ENCODE data around the gene SEC16A.
"Not testable (repeated sequence)": the region's sequence is repeated elsewhere in the genome, so short reads cannot be mapped to it uniquely, and the experiment has no call there.

SEC16A gene

DNA sequence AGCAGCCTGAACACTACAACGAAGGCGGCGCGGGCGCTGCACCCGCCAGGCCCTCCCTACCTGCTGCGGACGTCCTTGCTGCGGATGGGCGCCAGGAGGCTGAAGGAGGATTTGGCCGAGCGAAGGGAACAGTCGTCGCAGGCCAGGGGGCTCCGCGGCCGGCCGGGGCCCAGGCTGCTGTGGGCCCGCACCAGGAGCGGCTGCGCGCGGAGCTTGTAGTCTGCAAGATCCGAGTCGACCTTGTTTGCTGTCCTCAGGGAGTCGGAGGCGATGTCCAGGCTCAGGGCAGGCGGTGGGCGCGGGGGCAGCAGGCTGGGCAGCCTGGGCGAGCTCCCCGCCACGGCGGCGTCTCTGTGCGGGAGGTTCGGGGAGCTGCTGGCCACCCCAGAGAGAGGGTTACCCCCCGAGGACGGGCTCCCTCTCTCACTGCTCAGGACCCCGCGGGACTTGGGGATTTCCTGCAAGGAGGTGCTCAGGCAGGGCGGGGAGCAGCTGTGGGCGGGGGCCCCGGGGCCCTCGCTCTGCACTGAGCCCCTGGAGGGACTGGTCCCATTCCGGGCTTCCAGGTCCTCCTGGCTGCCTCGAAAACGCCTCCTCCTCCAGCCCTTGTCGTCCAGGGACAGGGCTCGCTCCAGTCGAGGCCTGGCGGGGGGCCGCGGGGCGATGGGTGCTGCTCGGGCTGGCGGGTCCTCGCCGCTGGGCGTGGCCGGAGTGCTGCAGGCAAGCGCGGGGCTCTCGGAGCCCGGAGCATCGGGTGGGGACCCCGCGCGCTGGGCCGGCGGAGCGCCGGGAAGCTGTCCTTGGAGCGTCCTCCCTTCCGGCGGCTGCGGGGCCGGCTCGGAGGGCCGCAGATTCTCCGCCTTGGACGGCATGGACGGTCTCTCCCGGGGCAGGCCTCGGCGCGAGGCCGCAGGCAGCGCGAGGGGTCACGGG is 44.0 kb downstream of the SEC16A start:
- peak; percentile 3 to 29 for DNase-seq (ENCODE audit: low read depth in 2 of 2)

DNA sequence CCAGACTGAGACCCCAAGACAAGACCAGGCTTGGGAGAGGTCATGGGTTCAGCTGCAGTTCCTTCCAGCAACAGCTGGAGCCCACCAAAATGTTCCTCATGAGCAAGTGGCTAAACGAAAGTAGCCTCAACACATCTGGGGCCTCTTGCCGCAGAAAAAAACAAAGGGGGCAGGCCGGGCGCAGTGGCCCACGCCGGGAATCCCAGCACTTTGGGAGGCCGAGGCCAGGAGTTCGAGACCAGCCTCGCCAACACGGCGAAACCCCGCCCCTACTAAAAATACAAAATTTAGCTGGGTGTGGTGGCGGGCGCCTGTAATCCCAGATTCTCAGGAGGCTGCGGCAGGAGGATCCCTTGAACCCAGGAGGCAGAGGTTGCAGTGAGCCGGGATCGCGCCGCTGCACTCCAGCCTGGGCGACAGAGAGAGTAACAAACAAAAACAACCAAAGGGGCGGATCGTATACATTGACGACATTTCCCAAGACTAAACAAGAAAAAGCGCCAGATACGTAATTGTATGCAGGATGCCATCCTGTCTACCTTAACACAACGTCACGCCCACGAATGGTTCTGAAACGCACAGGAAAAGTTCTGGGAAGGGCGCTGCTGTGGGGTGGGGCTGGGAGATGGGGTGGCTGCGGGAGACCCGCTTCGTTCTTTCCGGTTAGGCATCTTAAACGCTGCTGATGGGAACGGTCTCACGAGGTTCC is 44.8 kb downstream of the SEC16A start:
- DNase-seq (ENCODE audit: low read depth in 2 of 2) = no peak

DNA sequence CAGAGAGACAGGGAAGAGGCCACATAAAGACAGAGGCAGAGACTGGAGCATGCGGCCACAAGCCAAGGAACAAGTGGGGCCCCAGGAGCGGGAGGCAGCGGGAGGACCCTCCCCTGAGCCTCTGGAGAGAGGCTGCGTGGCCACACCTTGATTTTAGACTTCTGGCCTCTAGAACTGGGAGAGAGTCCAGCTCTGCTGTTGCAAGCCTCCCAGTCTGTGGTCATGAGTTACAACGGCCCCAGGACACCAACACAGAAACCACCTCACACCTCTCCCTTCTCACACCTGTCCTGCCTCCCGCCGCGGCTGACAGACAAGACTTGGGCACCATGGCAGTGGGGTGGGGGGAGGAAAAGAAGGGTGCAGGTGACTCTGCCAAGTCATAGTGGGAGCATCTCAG is 45.4 kb downstream of the SEC16A start:
- no peak for DNase-seq (ENCODE audit: low read depth in 2 of 2)

DNA sequence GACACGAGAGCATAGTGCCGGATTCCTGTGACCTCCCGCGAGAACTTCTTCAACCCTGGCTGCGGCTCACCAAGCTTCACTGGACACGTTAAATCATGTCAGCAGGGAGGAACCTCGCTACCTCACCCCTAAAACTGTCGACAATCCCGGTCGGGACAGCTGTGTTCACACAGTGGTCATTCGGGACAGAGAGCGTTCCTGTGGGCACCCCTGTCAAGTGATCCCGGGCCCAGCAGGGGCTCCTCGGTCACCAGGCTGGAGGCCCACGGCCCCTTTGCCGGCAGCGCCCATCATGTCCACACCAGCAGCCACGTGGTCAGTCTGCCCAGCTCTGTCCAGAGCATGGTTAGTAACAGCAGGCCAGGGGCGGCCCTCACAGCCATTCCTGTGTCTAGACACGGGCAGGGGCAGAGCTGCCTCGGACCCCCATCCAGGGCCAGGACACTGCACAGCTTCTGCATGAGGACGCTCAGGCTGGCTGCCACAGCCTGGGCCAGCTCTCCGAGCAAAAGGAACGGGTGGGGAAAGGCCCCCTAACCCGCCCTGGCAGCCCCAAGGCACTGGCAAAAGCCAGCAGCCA is 46.7 kb downstream of the SEC16A start:
- no peak for DNase-seq (ENCODE audit: low read depth in 2 of 2)

DNA sequence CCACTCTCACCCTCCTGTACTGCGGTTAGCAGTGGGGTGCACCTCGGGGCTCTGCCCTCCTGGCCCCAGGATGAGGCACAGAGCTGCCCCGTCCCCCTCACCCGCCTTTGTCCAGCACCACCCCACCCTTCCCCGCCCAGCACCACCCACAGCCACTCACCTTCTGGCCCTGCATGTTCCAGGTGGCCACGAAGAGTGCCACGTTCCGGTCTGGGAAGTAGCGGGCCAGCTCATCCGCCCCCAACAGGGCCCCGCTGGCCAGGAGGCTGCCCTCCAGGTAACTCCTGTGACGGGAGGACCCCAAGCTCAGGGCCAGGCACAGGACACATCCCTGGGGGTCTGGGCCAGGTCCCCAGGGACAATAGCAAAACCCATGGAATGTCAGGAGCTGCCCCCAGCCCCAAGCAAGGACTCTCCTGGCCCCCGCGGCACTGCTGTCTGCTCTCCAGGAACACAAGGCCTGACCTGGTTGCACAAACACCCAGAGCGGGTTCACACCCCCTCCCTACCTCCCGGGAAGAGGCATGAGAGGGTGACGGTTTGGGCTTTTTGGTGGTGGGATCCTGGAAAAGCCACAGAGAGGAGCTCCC is 48.2 kb downstream of the SEC16A start:
- no peak for DNase-seq (ENCODE audit: low read depth in 2 of 2)

DNA sequence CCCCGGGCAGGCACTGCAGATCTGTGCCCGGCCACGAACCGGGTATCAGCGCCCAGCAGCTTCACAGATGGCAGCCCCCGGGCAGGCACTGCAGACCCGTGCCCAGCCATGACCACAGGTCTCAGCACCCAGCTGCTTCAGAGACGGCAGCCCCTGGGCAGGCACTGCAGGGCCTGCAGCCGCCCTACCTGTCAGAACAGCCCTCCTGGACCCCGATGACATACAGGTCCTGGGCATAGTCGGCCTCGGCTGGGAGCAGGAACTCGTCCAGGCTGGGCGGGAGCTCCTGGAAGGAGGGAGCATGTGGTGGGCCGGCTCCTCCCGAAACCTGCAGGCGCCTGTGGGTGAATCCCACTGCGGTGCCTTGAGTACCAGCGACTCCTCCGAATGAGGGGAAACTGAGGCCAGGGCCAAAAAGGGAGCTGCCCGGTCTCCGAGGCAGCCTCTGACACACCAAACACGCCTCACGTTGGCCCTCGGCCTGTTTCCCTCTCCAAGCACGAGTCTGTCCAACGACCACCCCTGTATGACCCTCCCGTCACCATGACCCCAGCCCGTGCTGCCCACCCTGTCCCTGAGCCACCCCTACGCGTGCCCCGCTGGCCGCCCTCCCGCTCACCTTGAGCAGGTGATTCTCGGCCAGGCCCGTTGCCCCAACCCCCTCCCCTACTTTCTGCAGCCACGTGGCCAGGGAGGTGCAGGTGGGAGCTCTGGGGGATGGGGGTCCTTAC is 48.8 kb downstream of the SEC16A start:
- no peak for DNase-seq (ENCODE audit: low read depth in 2 of 2)

DNA sequence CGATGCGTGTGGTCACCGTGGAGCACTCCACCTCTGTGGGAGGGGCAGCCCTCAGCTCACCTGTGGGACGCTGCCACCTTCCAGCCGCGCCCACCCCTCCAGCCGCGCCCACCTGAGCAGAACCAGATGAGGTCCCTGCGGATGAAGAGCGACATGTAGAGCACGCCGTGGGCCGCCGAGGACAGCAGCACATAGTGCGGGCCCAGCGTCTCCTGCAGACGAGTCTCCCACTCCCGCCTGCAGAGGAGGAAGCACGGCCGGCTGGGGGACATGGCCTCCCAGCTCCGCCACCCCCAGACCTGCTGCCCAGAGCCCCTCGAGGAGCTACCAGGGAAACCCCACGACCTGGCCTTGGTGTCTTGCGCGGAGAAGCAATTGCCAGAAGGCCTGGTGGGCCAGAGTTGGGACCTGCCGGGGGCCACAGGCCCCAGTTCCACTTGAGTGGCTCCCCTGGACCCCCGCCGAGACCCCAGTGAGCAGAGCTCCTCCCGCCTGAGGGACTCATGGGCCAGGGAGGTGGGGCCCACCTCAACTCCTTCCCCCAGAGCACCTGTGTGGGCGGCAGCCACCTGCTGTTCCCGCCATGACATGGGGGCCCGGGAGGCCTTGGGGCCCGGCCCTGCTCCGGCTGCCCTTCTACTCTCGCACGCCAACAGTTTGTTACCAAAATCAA is 49.7 kb downstream of the SEC16A start:
- DNase-seq (ENCODE audit: low read depth in 2 of 2) = no peak

DNA sequence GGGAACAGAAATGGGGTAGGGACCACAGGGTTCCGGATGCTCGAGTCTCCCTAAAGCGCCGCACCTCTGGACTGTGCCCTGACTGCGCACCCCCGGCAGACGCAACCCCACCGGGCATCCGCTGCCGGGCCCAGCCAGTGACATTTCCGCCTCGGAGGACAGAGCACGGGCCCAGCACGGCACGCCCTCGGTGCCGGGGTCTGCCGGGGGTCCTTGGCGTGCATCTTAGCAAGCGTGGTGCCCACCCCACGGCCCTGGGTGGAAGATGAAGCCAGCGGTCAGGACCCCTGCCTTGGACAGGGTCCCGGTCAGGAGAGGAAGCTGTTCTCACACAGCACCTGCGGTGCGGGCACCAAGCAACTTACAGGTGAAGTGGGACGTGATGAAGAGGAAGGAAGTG is 50.2 kb downstream of the SEC16A start:
- DNase-seq (ENCODE audit: low read depth in 2 of 2) = no peak

DNA sequence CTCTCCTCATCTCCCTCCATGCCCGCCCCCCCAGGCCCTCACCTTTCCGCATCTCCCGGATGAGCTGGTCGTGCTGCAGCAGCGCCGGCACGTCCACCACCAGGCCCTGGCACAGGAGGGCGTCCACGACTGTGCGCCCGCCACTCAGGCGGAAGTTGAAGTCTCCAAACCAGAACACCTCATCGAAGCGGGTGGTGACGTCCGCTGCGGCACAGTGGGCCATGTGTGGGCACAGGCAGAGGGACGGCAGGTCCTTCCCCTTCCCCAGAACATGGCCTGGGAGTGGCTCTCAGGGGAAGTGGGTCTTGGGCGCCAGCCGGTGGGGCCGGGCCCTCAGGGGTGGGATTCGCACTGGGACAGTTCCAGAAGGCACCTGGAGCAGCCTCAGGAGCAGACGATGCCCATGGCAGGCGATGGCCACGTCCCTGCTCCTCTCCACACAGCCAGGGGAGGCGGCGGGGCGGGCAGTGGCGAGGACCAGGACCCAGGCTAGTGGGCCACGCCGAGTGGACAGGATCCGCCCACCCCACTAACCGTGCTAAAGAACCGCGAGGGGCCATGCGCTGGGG is 51.0 kb downstream of the SEC16A start:
- no peak for DNase-seq (ENCODE audit: low read depth in 2 of 2)

DNA sequence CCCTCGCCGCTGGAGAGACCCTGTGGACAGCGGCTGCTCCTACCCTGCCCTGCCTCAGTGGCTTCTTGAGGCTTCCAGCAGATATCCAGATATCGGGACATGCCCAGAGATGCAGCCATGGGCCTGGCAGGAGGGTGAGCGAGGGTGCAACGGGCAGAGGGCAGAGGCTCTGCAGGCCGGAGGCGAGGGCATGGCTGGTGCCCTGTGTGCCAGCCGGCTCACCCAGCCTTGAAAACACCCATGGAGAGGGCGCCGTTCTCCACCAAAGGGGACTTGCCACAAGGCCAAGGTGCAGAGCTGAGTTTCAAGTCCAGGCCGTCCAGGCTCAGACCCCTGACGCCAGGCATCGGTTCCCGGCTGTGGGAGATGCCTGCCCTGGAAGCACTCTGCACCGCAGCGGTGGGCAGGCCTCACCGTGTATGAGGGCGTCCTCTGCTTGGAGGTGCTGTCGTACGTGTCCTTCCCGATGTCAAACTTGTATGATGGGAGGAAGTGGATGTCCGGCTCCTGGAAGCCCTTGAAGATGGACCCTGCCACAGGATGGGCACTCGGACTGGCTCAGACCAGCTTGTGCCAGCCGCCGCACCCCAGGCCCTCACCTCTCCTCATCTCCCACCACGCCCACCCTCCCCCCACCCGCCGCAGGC is 52.1 kb downstream of the SEC16A start:
- DNase-seq (ENCODE audit: low read depth in 2 of 2) = no peak

DNA sequence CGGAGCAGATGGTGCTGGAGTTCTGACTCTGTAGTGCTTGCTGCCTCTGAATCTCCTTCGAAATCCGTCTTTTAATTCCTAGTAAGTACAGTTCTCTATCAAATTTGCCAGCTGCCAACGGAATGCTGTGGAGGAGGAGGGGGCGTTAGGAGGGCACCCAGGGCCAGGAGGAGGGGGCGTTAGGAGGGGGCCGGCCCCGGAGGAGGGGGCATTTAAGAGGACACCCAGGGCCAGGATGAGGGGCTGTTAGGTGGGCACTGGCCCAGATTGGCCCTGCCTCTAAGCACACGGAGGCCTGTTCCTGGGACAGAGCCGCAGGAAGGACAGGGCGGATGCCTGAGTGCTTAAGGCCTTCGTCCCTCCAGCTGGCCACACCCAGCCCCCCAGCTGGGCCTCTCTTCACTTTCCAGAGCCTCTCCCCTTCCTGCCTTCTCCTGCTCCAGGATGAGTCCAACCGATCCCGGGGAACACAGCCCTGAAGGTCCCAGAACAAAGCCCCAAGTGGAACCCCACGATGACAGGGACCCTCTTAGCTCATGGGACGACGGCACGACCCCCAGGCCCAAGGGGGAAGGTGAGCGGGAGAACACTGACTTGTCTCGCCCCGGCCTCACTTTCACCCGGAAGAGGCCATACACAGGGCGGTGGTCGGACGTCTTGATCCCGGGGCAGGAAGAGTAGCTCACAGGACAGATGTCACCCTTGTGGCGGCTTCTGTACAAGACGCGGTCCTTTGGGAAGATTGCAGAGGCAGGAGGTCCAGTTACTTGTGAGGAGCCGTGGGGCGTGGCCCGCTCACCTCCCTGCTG is 53.0 kb downstream of the SEC16A start:
- DNase-seq (ENCODE audit: low read depth in 2 of 2) = no peak

DNA sequence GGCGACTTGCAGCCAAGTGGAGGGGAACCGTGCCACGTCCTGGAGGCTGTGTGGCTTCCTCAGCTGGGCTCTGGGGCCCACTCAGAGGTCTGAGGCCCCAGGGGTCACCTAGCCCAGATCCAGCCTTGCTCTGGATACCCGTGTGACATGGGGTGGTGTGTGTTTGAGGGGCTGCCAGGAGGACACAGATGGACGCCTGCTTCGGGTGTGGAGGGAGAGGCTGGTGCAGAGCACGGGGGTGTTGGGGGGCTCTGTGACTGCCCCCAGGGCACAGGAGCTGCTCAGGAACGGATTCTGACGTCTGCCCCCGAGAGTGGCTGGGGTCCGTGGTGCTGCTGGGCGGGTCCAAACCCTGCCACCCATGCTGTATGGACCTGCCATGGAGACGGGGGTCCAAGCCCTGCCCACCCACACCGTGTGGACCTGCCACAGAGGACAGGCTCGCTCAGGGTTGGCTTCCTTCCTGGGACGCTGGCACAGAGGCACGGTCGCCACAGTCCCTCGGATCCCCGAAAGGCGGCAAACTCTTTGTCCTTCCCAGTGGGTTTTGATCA is 53.7 kb downstream of the SEC16A start:
- DNase-seq (ENCODE audit: low read depth in 2 of 2) = no peak

DNA sequence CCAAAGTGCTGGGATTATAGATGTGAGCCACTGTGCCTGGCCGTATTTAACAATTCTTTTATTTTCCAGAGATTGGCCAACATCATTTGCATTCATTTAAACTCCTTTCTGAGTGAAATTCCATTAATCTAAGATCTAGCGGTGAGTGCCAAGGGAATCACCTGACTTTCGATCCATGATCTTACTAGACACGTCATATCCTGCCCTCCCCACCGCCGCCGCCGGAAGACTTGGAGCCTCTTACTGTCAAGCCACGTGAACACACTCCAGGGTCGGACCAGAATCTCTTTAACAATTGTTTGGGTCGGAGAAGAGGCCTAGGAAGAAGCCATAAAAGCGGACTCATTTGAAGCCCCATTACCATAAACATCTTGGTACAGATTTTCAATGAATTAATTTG is 56.1 kb downstream of the SEC16A start:
- no peak for DNase-seq (ENCODE audit: low read depth in 2 of 2)

DNA sequence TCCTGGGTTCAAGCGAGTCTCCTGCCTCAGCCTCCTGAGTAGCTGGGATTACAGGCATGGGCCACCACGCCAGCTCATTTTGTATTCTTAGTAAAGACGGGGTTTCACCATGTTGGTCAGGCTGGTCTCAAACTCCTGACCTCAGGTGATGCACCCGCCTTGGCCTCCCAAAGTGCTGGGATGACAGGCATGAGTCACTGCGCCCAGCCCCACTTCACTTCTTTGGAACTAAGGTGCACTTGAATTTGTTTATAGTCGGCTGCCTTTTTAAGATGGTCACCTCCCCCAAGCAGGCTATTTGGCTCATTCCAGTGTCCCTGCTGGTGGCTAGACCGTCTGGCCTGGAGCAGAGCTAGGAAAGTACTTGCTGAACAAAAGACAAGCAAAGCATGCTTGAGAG is 57.5 kb downstream of the SEC16A start:
- DNase-seq (ENCODE audit: low read depth in 2 of 2) = not testable (repeated sequence)

DNA sequence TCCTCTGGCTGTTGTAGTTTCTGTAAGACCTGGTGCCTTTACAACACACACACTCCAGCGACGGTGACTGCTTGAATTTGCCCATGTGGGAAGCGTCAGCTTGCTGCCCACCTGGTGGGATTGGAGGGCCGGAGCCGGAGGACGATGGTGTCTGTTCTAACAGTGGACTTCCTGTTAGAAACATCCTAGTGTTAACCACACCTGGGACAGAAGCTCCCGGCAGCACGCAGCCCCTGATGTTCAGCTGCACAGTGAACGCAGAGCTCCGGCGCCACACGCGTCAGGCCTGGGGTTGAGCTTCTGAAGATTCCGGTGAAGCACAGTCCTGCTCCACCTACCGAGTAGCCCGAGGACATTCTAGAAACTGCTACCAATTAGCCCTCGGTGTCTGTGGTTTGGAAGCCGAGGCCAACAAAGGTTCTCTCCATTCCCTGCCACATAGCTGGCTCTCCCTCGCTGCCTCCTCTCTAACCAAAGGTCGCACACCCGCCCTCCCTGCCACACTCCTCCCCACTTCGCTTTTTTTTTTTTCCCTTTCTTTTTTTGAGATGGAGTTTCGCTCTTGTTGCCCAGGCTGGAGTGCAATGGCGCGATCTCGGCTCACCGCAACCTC is 58.0 kb downstream of the SEC16A start:
- no peak for DNase-seq (ENCODE audit: low read depth in 2 of 2)

DNA sequence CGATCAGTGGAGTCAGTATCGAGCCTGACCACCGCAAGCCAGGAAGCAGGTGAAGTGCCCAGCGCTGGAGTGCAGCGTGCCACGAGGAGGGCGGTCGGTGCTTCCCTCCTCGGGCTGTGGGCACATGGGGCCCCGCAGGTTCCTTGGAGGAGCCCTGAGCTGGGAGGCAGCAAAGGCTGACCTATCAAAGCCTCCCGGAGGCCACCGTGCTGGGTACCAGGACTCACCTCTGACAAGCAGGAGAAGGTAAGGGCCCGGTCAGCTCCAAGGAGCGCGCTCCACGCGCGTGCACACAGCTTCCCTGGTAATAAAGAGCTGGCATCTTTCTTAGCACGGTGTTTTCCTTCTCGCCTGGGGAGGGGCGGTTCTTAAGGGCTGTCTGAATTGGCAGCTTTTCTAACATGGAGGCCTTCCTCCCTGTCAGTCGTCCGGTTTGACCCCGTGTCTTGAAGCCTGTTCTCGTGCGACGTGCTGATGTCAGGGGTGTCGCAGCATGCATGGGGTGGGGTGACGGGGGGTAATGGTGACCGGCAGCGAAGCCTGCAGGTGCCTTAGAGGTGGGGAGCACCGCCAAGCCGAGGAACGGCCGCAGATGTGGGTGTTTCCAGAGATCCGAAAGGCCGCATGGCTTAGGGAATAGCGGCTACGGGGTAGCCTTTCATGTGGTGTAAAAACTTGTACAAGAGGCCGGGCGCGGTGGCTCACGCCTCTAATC is 59.3 kb downstream of the SEC16A start:
- no peak for DNase-seq (ENCODE audit: low read depth in 2 of 2)

DNA sequence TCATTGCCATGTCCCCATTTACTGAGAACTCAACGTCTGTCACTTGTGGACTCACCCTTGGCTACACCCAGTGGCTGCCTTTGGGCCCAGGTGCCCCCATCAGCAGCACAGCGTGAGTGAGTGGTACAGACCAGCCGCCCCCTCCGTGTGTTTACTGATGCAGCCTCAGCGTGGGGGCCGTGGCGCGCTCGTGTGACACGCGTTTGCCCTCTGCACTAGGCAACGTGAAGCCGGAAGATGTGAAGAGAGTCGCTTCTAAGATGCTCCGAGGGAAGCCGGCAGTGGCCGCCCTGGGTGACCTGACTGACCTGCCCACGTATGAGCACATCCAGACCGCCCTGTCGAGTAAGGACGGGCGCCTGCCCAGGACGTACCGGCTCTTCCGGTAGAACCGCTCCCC is 60.0 kb downstream of the SEC16A start:
- no peak for DNase-seq (ENCODE audit: low read depth in 2 of 2)

DNA sequence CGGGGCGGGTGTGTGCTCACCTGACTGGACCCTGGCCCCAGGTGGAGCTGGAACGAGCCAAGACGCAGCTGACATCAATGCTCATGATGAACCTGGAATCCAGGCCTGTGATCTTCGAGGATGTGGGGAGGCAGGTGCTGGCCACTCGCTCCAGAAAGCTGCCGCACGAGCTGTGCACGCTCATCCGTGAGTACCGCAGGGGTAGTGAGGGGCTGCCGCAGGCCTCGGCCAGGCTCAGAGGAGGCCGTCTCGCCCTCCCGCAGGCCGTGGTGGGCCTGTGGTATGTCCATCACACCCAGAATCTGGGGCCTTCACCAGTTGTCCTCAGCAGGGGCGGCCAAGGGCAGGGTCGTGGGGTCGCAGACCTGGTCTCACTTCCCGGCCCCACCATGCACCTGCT is 61.0 kb downstream of the SEC16A start:
- no peak for DNase-seq (ENCODE audit: low read depth in 2 of 2)

All from stimulated activated CD4-positive, alpha-beta T cell treated with anti-CD3 and anti-CD28 coated beads, Interleukin-1b, Interleukin-23, amount 100 ng/mL, for 1 hour (primary cell).